Right cardiac atrium (tissue), 5 donors: ENCODE measurements around the gene TANC2. TPM values are rescaled to one million over a fixed set of nuclear protein-coding genes. Genes with fewer than 3 reads are reported as not detected.

ENCODE experiments used
- ATAC-seq, 2 donors: fragments of 200-7000 bp; cut with Tn5 transposase; one replicate each; pipeline versions ENCODE4 v1.8.0 to v1.9.1; 2020; ENCODE audit warnings: moderate library complexity in 2 of 2, mild to moderate bottlenecking in 1 of 2
- DNase-seq, 3 donors: peaks; one replicate each; pipeline ENCODE4 v3.0.0-alpha.2; 2020
- H3K27ac ChIP-seq: one replicate; pipeline ENCODE4 v1.5.1; 2013; ENCODE audit warnings: mild to moderate bottlenecking, low read length, control low read depth, moderate library complexity
- H3K27me3 ChIP-seq: one replicate; pipeline ENCODE4 v1.6.1; 2013; ENCODE audit not compliant: control insufficient read depth, insufficient read depth
- H3K4me1 ChIP-seq: one replicate; pipeline ENCODE4 v1.6.1; 2013; ENCODE audit warnings: low read length; ENCODE audit not compliant: control insufficient read depth, insufficient read depth
- H3K4me3 ChIP-seq: one replicate; pipeline ENCODE4 v1.5.1; 2013; ENCODE audit warnings: low read length, control low read depth
- H3K9me3 ChIP-seq: one replicate; pipeline ENCODE4 v1.6.1; 2013; ENCODE audit warnings: low read length; ENCODE audit not compliant: control insufficient read depth
- WGBS: extraction: QIAGEN DNeasy Blood & Tissue Kit; methylation state at CpG from one replicate; pipeline ENCODE4 v1.1.7; 2013; 5-methylcytosine and 5-hydroxymethylcytosine counted together
- intact Hi-C, 4 donors: fragments of 100-400 bp; cut with DNase I; formaldehyde crosslinking; loops; one replicate each; pipeline versions ENCODE4 v1.11.0 to v1.14.0; 2022 to 2023
- polyA plus RNA-seq: library from polyadenylated mRNA; stranded (reverse); fragments of 200-250 nt; gene quantifications from one replicate; pipeline ENCODE4 v1.2.3, GENCODE V29; 2013
- total RNA-seq, 4 donors: library from RNA; stranded (reverse); fragmentation: NEBNext Ultra II Directional; extraction: Animal tissue kit (Norgen Biotek cat#: 25700); gene quantifications; one replicate each; pipeline ENCODE4 v1.2.1, GENCODE V29; 2021
- donor health status: healthy with polysubstance abuse.
- donor health status: DM: no; HTN: yes; CAD: no.
- donor health status: DM: no; HTN: no; CAD: no.
- donor health status: DM: no; HTN: yes; CAD: no; lungs with severe emphysema.
- donor health status: DM: yes; HTN: yes; CAD: no.

Gene TANC2
- total and polyA plus RNA-seq, 5 donors, result 3.1 to 20.8 (median 11.7) TPM

- no peak overlapping the region for H3K4me3 ChIP-seq
- no peak for DNase-seq
These were observed 32.3 kb upstream of the TANC2 start for GRCh38 chr17:62933501-62934385.

DNA sequence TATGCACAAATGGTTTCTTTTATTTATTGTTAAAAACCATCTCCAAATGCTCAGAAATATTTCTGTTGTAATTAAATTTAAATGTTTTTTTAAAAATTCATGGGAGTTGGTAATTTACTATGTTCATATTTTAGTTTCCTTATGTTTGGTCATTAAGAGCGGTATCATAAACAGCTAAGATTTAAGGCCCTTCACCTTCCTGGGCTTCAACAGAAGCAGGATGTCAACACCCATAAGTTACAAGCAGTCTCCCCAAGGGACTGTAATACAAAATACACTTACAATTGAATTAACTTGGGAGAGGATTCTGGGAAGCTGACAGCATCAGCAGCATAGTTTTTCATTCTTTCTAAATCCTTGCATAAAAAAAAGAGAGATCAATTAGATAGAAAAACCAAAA, 30.9 kb upstream of the TANC2 start:
- intact Hi-C loops, result no loop called here
- ATAC-seq (no peak), DNase-seq (no peak)
- Histone ChIP-seq H3K27me3 (no peaks in the 10 kb centered on the region), H3K27ac (no peak overlapping the region), H3K9me3 (no peaks in the 10 kb centered on the region), H3K4me3 (no peak overlapping the region), H3K4me1 (no peaks in the 10 kb centered on the region)
- WGBS, result 78% methylated on average over 1 of the region's 1 CpG

More at GRCh38 chr17:62933501-62934385, 32.3 kb upstream of the TANC2 start:
- no peaks in the 10 kb centered on the region for H3K4me1 ChIP-seq
- peak in 1 of 2 donors; percentile 47 for ATAC-seq
- 49% methylated on average over 15 of the region's 15 CpGs for WGBS
- no peaks in the 10 kb centered on the region for H3K9me3 ChIP-seq
- no peaks in the 10 kb centered on the region for H3K27me3 ChIP-seq
- no peak overlapping the region for H3K27ac ChIP-seq
- intact Hi-C loops, result no loop called here

- intact Hi-C loops, result no loop called here
- H3K27me3 ChIP-seq, result no peaks in the 10 kb centered on the region
- no peak for DNase-seq
- H3K9me3 ChIP-seq, result no peaks in the 10 kb centered on the region
- no peaks in the 10 kb centered on the region for H3K4me1 ChIP-seq
- H3K4me3 ChIP-seq, result no peak overlapping the region
- 58% methylated on average over 2 of the region's 2 CpGs for WGBS
- no peak for ATAC-seq
- H3K27ac ChIP-seq, result no peak overlapping the region
These were observed 30.5 kb upstream of the TANC2 start for GRCh38 chr17:62935523-62935922.

DNA sequence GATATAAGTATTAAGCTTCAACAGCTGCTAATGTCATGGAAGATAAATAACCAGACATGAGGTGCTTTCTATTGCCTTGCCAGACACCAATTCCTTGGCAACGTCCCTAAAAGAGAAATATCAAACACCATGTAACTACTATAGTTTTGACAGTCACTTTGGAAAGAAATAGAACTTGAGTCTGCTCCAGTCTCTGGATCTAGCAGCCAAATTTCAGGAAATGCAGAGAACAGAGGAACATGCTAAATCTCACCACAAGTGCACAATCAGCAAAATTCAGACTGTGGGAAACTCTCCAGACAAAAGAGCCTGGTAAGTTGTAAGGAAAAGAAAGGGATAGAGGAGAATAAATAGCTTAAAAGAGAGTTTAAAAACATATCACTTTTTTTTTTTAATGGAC, 28.4 kb upstream of the TANC2 start:
- no peak for ATAC-seq

DNA sequence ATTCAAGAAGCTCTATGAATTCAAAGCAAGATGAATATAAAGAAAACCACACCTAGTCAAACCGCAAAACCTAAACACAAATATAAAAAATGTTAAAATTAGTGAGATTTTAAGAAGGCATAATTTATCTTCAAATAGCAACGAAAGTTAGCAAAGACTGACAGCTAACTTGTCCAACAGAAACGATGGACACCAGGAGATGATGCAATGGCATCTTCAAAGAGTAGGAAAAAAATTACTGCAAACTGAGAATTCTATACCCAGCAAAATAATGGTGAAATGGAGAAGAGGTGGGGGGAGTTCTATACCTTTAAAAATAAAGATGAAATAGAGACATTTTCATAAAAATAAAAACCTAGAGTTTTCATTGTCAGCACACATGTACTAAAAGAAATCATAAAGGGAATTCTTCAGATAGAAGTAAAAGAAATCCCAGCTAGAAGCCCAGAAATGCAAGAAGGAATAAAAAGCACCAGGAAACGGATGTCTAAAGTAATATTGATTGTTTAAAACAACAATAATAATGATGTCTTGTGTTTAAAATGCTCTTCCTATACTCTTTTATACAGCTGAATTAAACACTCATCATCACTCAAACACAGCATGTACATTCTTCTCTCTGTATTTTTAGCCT, 24.6 kb upstream of the TANC2 start:
- intact Hi-C loops, result no loop called here
- Histone ChIP-seq H3K27ac (no peak overlapping the region), H3K27me3 (no peaks in the 10 kb centered on the region), H3K9me3 (no peaks in the 10 kb centered on the region), H3K4me1 (no peaks in the 10 kb centered on the region), H3K4me3 (no peak overlapping the region)
- ATAC-seq (no peak), DNase-seq (no peak)
- 84% methylated on average over 4 of the region's 4 CpGs for WGBS

More for the DNA sequence above, 28.4 kb upstream of the TANC2 start:
- H3K4me1 ChIP-seq, result no peaks in the 10 kb centered on the region
- H3K9me3 ChIP-seq, result no peaks in the 10 kb centered on the region
- H3K27ac ChIP-seq, result no peak overlapping the region
- no peaks in the 10 kb centered on the region for H3K27me3 ChIP-seq
- 23% methylated on average over 1 of the region's 1 CpG for WGBS
- intact Hi-C loops, result no loop called here
- DNase-seq, result no peak
- no peak overlapping the region for H3K4me3 ChIP-seq

- Histone ChIP-seq H3K4me3 (no peak overlapping the region), H3K4me1 (no peaks in the 10 kb centered on the region), H3K27me3 (no peaks in the 10 kb centered on the region), H3K9me3 (no peaks in the 10 kb centered on the region), H3K27ac (no peak overlapping the region)
- 89% methylated on average over 1 of the region's 1 CpG for WGBS
- no peak for DNase-seq
- ATAC-seq, result no peak
- intact Hi-C loops, result no loop called here
These were observed 17.7 kb upstream of the TANC2 start for GRCh38 chr17:62948370-62948769.

- no peak for ATAC-seq
- intact Hi-C loops, result no loop called here
- DNase-seq, result no peak
- H3K4me3 ChIP-seq, result no peak overlapping the region
- H3K9me3 ChIP-seq, result no peaks in the 10 kb centered on the region
- H3K4me1 ChIP-seq, result no peaks in the 10 kb centered on the region
- no peak overlapping the region for H3K27ac ChIP-seq
- 55% methylated on average over 3 of the region's 3 CpGs for WGBS
- H3K27me3 ChIP-seq, result no peaks in the 10 kb centered on the region
These were observed 17.0 kb upstream of the TANC2 start for GRCh38 chr17:62949036-62949435.

DNA sequence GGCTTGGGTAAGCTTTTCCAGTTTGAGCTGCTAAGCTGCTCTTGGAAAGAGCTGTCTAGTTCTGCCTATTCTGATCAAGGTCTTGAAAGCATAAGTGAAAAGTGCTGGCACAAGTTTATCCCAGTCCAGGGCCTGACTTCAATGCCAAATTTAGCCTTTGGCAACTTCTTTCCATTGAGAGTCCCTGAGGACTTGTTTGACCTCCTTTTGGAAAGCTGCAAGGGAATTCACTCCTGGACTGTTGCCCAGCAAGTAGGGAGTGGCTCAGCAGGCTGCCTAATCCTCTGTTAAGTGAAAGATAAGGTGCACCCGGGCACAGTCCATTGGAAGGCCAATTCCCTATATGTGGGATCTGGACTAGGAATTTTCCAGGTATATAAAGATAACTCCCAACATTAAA, 16.0 kb upstream of the TANC2 start:
- intact Hi-C loops, result no loop called here
- H3K27ac ChIP-seq, result no peak overlapping the region
- ATAC-seq (peak; percentile 90 to 99), DNase-seq (peak; percentile 59 to 79 (median 60))
- WGBS, result 17% methylated on average over 1 of the region's 1 CpG
- no peaks in the 10 kb centered on the region for H3K4me1 ChIP-seq
- no peak overlapping the region for H3K4me3 ChIP-seq
- H3K9me3 ChIP-seq, result no peaks in the 10 kb centered on the region
- no peaks in the 10 kb centered on the region for H3K27me3 ChIP-seq

DNA sequence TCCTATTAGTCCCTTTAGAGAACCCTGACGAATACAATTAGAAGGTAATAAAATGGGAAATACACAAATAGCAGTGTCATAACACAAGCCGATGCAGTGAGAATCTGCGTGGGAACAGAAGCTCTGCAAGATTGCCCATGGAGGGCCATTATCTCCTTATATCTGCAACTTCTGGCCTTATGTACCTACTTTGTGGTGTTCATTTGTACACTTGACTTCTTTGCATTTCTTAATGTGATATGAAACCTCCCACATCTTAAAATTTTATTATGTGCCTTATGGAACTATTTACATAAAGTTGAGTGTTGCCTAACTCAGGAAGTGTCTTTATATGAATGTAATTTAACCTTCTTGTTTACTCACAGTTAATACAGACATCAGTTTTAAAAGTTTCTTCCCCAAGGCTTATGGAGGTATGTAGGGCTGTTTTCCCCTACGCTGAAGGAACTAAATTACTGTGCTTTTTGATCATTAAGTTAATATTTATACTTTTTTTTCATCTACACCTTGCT, 10.1 kb upstream of the TANC2 start:
- ATAC-seq, result no peak
- Histone ChIP-seq H3K27ac (no peak overlapping the region), H3K27me3 (no peaks in the 10 kb centered on the region), H3K4me1 (no peaks in the 10 kb centered on the region), H3K9me3 (no peaks in the 10 kb centered on the region), H3K4me3 (no peak overlapping the region)
- no peak for DNase-seq
- 90% methylated on average over 4 of the region's 4 CpGs for WGBS
- intact Hi-C loops, result no loop called here

- Histone ChIP-seq H3K9me3 (no peaks in the 10 kb centered on the region), H3K4me1 (no peaks in the 10 kb centered on the region), H3K4me3 (no peak overlapping the region), H3K27me3 (no peaks in the 10 kb centered on the region), H3K27ac (no peak overlapping the region)
- 78% methylated on average over 3 of the region's 3 CpGs for whole genome bisulfite sequencing
- ATAC-seq (no peak), DNase-seq (no peak)
- intact Hi-C loops, result no loop called here
These were observed 2.7 kb upstream of the TANC2 start for GRCh38 chr17:62963296-62963695.

- H3K27ac ChIP-seq, result no peak overlapping the region
- intact Hi-C loops, result no loop called here
- no peaks in the 10 kb centered on the region for H3K4me1 ChIP-seq
- DNase-seq (no peak), ATAC-seq (no peak)
- no peaks in the 10 kb centered on the region for H3K27me3 ChIP-seq
- 86% methylated on average over 4 of the region's 4 CpGs for WGBS
- H3K4me3 ChIP-seq, result no peak overlapping the region
- no peaks in the 10 kb centered on the region for H3K9me3 ChIP-seq
These were observed 1.5 kb upstream of the TANC2 start for GRCh38 chr17:62964506-62964905.
